ENCODE data around the gene PKD2.
"Not testable (repeated sequence)": the region's sequence is repeated elsewhere in the genome, so short reads cannot be mapped to it uniquely, and the experiment has no call there.

PKD2 gene

GRCh38 chr4:87989765-87990164 lies 17.7 kb upstream of the PKD2 start:
- DNase-seq, result no peak

- DNase-seq, result no peak
These were observed 12.0 kb upstream of the PKD2 start for GRCh38 chr4:87995435-87995834.

GRCh38 chr4:87999191-87999691 lies 8.2 kb upstream of the PKD2 start:
- DNase-seq, result not testable (repeated sequence)

- DNase-seq, result no peak
These were observed 5.6 kb upstream of the PKD2 start for GRCh38 chr4:88001871-88002270.

DNA sequence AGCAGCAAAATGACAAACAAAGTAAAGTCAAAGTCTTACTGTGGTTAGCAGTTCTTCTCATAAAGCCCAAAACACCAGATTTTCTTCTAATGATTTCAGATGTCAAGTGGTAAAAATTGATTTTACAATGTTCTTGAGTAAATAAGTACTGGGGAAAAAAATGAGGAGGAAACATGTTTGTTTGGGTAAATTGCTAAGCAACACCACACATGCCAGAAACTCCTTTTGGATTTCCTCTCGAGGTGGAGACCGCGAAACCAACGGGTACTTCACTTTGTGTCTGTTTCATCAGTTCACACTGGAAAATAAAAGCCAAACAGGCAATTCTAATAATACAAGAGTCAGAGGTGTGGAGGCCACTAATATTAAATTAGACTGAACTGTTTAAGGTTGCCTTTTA lies 4.6 kb upstream of the PKD2 start:
- no peak for DNase-seq

DNA sequence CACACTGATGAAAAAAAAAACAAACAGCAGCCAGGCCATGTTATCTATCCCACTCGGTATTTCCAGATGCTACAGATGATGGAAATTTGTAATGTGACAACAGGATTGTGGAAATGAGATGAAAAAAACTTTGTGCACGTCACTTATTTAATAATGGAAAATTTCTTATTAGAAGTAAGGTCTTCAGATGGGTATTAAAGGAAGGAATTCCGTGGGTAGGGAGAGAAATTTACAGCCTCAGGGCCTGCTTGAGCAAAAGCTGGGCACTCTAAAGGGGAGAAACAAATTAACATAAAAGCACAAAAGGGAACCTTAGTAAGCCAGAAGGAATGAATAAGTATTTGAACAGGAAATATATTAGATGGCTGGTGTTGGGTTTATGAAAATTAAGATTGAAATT lies 4.2 kb upstream of the PKD2 start:
- no peak for DNase-seq

GRCh38 chr4:88005076-88005475 lies 2.4 kb upstream of the PKD2 start:
- DNase-seq, result no peak

GRCh38 chr4:88005946-88006345 lies 1.5 kb upstream of the PKD2 start:
- no peak for DNase-seq

- no peak for DNase-seq
These were observed 505 bp upstream of the PKD2 start for GRCh38 chr4:88006956-88007303.

DNA sequence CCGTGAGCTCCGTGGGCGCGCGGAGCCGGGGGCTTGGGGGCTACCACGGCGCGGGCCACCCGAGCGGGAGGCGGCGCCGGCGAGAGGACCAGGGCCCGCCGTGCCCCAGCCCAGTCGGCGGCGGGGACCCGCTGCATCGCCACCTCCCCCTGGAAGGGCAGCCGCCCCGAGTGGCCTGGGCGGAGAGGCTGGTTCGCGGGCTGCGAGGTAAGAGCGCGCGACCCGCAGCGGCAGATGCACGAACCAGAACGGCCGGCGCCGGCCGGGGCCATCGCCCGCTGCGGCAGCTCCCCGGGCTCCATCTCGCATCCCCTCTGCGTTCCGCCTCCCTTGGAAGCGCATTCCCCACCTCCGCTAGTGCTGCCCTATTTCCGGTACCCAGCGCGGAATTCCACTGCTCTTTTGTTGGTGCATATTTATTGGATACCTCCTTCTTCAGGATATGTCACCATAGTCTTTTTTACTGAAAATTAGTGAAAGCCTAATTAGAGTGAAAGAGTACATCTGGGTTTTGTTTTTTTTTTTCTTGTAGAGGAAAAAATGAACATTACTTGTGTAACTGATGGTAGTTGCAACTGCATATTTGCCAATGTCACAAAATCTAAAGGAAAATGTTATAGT lies 797 bp downstream of the PKD2 start:
- peak; percentile 37 for DNase-seq

- peak; percentile 54 for DNase-seq
These were observed 1.3 kb downstream of the PKD2 start for GRCh38 chr4:88008743-88009171.

DNA sequence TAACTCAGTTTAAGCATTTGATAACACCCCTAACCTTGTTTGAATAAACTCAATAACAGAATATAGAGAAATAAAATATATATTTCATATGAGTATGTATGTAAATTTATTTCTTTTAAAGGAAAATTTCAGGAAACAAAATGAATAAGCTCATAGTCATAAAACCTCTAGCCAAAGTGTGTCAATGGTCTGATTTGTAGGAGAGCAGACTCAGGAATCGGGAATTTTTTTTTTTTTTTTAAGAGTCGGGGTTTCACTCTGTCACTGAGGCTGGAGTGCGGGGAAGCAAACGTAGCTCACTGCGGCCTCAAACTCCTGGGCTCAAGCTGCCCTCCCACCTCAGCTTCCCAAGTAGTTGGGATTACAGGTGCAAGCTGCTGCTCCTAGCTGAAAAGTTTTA lies 2.4 kb downstream of the PKD2 start:
- DNase-seq, result no peak

- DNase-seq, result no peak
These were observed 3.5 kb downstream of the PKD2 start for GRCh38 chr4:88010966-88011365.

DNA sequence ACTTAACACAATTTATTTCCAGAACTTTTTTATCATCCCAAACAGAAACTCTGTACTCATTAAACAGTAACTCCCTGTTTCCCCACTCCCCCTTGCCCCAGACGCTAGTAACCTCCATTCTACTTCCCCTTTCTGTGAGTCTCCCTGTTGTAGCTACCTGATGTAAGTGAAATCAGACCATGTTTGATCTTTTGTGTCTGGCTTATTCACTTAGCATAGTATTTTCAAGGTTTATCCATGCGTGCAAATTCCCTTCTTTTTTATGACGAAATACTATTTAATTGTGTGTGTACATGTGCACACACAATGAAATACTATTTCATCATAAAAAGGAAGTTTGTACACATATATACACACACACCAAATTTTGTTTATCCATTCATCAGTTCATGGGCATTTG lies 5.2 kb downstream of the PKD2 start:
- DNase-seq, result peak; percentile 43

- DNase-seq, result no peak
These were observed 7.0 kb downstream of the PKD2 start for GRCh38 chr4:88014386-88014905.

DNA sequence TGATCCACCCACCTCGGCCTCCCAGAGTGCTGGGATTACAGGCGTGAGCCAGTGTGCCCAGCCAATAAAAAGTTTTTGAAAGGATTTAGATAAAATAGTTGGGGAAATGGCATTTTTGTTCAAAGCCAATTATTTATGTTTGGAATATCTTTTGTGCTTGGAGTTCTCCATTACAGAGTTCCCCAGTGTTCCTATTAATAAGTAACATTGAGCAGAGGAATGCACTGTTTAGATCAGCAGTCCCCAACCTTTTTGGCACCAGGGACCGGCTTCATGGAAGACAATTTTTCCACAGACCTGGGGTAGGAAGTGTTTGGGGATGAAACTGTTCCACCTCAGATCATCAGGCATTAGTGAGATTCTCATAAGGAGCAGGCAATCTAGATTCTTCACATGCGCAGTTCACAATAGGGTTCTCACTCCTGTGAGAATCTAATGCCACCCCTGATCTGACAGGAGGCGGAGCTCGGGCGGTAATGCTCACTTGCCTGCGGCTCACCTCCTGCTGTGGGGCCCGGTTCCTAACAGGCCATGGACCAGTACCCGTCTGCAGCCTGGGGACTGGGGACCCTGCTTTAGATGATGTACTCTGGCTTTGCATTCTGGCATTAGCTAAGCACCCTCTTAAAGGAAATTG lies 8.3 kb downstream of the PKD2 start:
- no peak for DNase-seq

- DNase-seq, result no peak
These were observed 10.3 kb downstream of the PKD2 start for GRCh38 chr4:88017516-88018297.

DNA sequence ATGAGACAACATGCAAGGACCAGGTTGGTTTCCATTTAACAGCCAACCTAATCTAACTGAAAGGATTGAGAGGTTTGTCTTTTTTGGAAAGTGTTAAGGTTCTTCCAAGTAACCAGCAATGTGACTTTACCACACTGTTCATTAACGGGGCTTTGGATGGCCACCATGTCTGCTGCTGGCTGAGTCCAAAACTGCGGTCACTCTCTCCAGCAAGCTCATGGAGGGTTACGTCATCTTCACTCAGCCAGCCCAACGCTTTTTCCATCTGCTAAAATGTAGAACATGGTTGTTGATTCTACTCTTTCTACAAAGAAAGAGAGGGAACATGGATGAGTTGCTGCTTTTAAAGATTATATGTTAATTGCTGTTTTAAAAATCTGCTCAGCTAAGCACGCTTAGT lies 11.0 kb downstream of the PKD2 start:
- no peak for DNase-seq

DNA sequence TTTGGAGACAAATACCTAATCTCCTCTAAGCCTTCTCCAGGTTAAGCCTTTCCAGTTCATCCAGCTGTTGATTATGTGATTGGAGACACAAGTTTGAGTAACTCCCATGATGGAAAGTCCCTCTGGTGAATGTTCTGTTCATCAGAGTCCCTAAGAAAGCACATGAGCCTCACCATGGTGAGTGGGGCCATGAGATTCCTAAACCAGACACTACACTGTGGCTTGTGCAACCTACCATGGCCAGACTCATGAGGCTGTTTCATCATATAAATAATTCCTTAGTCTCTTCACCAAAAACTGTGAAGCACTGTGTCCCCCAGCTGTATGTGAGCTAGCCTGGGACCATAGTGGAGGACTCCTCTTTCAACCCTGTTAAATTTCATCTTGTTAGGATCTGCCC lies 14.4 kb downstream of the PKD2 start:
- peak; percentile 82 for DNase-seq

DNA sequence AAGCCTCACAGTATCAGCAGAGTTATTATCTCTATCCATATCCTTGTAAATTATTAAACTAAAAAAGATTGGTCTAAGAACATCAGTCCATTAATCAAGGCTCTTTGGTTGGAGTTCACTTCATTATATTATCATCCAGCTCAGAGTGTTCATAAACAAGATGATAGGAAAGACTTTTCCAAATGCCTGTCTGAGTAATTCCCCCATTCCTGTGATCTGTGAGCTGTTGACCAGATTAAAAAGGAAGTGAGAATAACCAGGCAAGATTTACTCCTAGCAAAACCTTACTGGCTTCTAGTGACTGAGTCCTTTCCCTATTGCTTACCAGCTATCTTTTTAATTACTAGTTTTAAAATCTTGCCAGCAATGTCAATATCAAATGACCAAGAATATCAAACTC lies 14.9 kb downstream of the PKD2 start:
- DNase-seq, result peak; percentile 62

DNA sequence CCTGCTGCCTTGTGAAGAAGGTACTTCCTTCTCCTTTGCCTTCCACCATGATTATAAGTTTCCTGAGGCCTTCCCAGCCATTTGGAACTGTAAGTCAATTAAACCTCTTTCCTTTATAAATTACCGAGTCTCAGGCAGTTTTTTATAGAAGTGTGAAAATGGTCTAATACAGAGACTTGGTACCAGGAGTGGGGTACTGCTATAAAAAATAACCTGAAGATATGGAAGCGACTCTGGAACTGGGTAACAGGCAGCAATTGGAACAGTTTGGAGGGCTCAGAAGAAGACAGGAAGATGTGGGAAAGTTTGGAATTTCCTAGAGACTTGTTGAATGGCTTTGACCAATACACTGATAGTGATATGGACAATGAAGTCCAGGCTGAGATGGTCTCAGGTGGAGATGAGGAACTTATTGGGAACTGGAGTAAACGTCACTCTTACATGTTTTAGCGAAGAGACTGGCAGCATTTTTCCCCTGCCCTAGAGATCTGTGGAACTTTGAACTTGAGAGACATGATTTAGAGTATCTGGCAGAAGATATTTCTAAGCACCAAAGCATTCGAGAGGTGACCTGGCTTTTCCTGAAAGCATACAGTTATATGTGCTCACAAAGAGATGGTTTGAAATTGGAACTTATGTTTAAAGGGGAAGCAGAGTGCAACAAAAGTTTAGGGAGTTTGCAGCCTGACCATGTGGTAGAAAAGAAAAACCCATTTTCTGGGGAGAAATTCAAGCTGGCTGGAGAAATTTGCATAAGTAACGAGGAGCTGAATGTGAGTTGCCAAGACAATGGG lies 18.6 kb downstream of the PKD2 start:
- DNase-seq, result not testable (repeated sequence)

GRCh38 chr4:88027611-88028608 lies 20.5 kb downstream of the PKD2 start:
- peak; percentile 82 for DNase-seq

All from suppressor macrophage treated with lipopolysaccharide for 4 hours (primary cell).